Gastrocnemius medialis (tissue), 4 donors: Measurements from ENCODE around the gene TAF1C.

Experiments used
- CTCF ChIP-seq, 5 experiments: fragments of 450-650 bp in 3 of 5; fragments of 200-600 bp in 2 of 5; sonication (generic) in 2 of 5; IDR thresholded peaks in 4 of 5; conservative IDR thresholded peaks in 1 of 5; 1 replicate in 4 of 5; 2 replicates in 1 of 5; pipeline ENCODE4 v1.5.1; 2016 to 2019; ENCODE audit warnings: antibody characterized with exemption in 5 of 5, mild to moderate bottlenecking in 3 of 5, moderate library complexity in 3 of 5
- POLR2A ChIP-seq, 2 donors: fragments of 450-650 bp; IDR thresholded peaks; one replicate each; pipeline ENCODE4 v1.6.1; 2017; ENCODE audit warnings: antibody characterized with exemption in 2 of 2, mild to moderate bottlenecking in 2 of 2, moderate library complexity in 2 of 2

- TF ChIP-seq CTCF (IDR thresholded peaks at IDR 0.05 in 4 of 5, conservative IDR thresholded peaks at IDR 0.05 in 1 of 5) (no peak), POLR2A (IDR thresholded peaks at IDR 0.05) (no peak)
Observed at GRCh38 chr16:84224554-84224953, 37.7 kb upstream of the TAF1C start.
